Endothelial cell of umbilical vein (primary cell): ENCODE results near the gene BDP1. TPM values are rescaled to one million over a fixed set of nuclear protein-coding genes. Genes with fewer than 3 reads are reported as not detected.

ENCODE experiments used
- BruUV-seq: library from RNA; stranded (reverse); fragments of 400-500 nt; replicated peaks from 2 replicates; lab custom pipeline; 2021; lab: Mats Ljungman, UMichigan
- CTCF ChIA-PET: fragments of 300-600, 350-600 bp; sonication (Branson Sonifier 250); formaldehyde crosslinking; loops from one replicate; lab custom pipeline; 2021; ENCODE audit warnings: antibody characterized with exemption, inconsistent platforms; lab: Charles Lee
- POLR2A ChIA-PET: fragments of 300-600, 350-600 bp; sonication (Branson Sonifier 250); formaldehyde crosslinking; loops from one replicate; lab custom pipeline; 2021; ENCODE audit warnings: antibody characterized with exemption, inconsistent platforms; lab: Charles Lee
- DNase-seq: peaks from one replicate; pipeline ENCODE4 v3.0.0-alpha.2; 2011; ENCODE audit warnings: low read depth, low spot score
- FAIRE-seq: peaks from 2 replicates; lab custom pipeline; 2011; peaks lifted over from hg19 to GRCh38; lab: Jason Lieb, UNC
- H2AFZ ChIP-seq: 2 replicates; pipeline ENCODE4 v1.6.0; 2012; ENCODE audit warnings: low read depth, low read length, control low read depth, inconsistent platforms
- H3K27ac ChIP-seq: 2 replicates; pipeline ENCODE4 v1.5.1; 2011; ENCODE audit warnings: low read depth, mild to moderate bottlenecking, control low read depth, low read length, moderate library complexity; ENCODE audit not compliant: insufficient read depth
- H3K27me3 ChIP-seq, 2 experiments: 2 replicates each; pipeline versions ENCODE4 v1.6.0 to v1.6.1; 2011; ENCODE audit warnings: low read length in 2 of 2, mixed read lengths in 1 of 2; ENCODE audit not compliant: control insufficient read depth in 2 of 2, insufficient read depth in 2 of 2
- H3K36me3 ChIP-seq, 2 experiments: 2 replicates in 1 of 2; 3 replicates in 1 of 2; pipeline ENCODE4 v1.5.1; 2011; ENCODE audit warnings: low read length in 2 of 2, mild to moderate bottlenecking in 1 of 2, moderate library complexity in 1 of 2; ENCODE audit not compliant: control insufficient read depth in 2 of 2, insufficient read depth in 2 of 2; ENCODE audit errors: extremely low read depth in 1 of 2
- H3K4me1 ChIP-seq: 3 replicates; pipeline ENCODE4 v1.5.1; 2011; ENCODE audit warnings: mild to moderate bottlenecking, low read length; ENCODE audit not compliant: control insufficient read depth, insufficient read depth; ENCODE audit errors: extremely low read depth
- H3K4me2 ChIP-seq: 2 replicates; pipeline ENCODE4 v1.6.1; 2011; ENCODE audit warnings: low read length, control low read depth, mixed read lengths; ENCODE audit not compliant: insufficient read depth
- H3K4me3 ChIP-seq, 3 experiments: fragments of 200-600 bp in 1 of 3; sonication (generic), shearing (Covaris generic) in 1 of 3; replicated peaks in 1 of 3; 2 replicates each; pipeline ENCODE4 v1.5.1; 2011 to 2016; ENCODE audit warnings: control low read depth in 3 of 3, low read length in 3 of 3, mild to moderate bottlenecking in 2 of 3, inconsistent platforms in 1 of 3, low read depth in 1 of 3, moderate library complexity in 1 of 3; ENCODE audit not compliant: insufficient read depth in 1 of 3
- H3K79me2 ChIP-seq: 2 replicates; pipeline ENCODE4 v1.6.0; 2012; ENCODE audit warnings: low read length, inconsistent platforms; ENCODE audit not compliant: control insufficient read depth, insufficient read depth
- H3K9ac ChIP-seq: replicated peaks from 2 replicates; pipeline ENCODE3; 2011; ENCODE audit warnings: low read length, control low read depth; ENCODE audit not compliant: insufficient read depth; ENCODE audit errors: extremely low read depth
- H3K9me1 ChIP-seq: replicated peaks from 3 replicates; pipeline ENCODE4 v1.6.0; 2011; ENCODE audit warnings: mild to moderate bottlenecking, low read length; ENCODE audit not compliant: control insufficient read depth, insufficient read depth; ENCODE audit errors: extremely low read depth
- H3K9me3 ChIP-seq: replicated peaks from 2 replicates; pipeline ENCODE4 v1.5.1; 2012; ENCODE audit warnings: low read length, inconsistent platforms; ENCODE audit not compliant: control insufficient read depth, insufficient read depth
- H4K20me1 ChIP-seq: replicated peaks from 2 replicates; pipeline ENCODE3; 2011; ENCODE audit warnings: mild to moderate bottlenecking, low read length; ENCODE audit not compliant: control insufficient read depth, insufficient read depth; ENCODE audit errors: extremely low read depth
- EZH2 ChIP-seq: IDR thresholded peaks from 2 replicates; pipeline ENCODE4 v1.6.1; 2012; ENCODE audit warnings: borderline replicate concordance, low read depth, mild to moderate bottlenecking, moderate library complexity, low read length, inconsistent platforms; ENCODE audit not compliant: severe bottlenecking
- FOS ChIP-seq: IDR thresholded peaks from 2 replicates; pipeline ENCODE4 v1.6.1; 2011; ENCODE audit warnings: mild to moderate bottlenecking, low read length, moderate library complexity, borderline replicate concordance; ENCODE audit not compliant: insufficient read depth
- GATA2 ChIP-seq: IDR thresholded peaks from 2 replicates; pipeline ENCODE4 v1.7.0; 2011; ENCODE audit warnings: low read depth, mild to moderate bottlenecking, moderate library complexity, mixed read lengths, low read length; ENCODE audit not compliant: insufficient read length, insufficient read depth
- JUN ChIP-seq: IDR thresholded peaks from 2 replicates; pipeline ENCODE4 v1.6.1; 2011; ENCODE audit warnings: borderline replicate concordance, low read depth; ENCODE audit not compliant: insufficient read length, insufficient read depth
- MYC ChIP-seq: IDR thresholded peaks from one replicate; pipeline ENCODE4 v1.6.1; 2011; ENCODE audit warnings: mild to moderate bottlenecking, low read depth, low read length
- POLR2A ChIP-seq: IDR thresholded peaks from 2 replicates; pipeline ENCODE4 v1.6.1; 2012; ENCODE audit warnings: low read depth, mild to moderate bottlenecking, control low read depth, low read length
- POLR2AphosphoS5 ChIP-seq: IDR thresholded peaks from 2 replicates; pipeline ENCODE4 v1.6.1; 2012; ENCODE audit warnings: low read depth, mild to moderate bottlenecking, control low read depth, low read length, moderate library complexity; ENCODE audit not compliant: insufficient read depth
- dilution Hi-C: fragments of 300-500 bp; cut with MboI; formaldehyde crosslinking; loops from one replicate; pipeline ENCODE4 v1.15.0; 2019; ENCODE audit warnings: low sequenced_read_pairs; ENCODE audit not compliant: extremely low pct_ligation_motif_present
- intact Hi-C: fragments of 100-400 bp; cut with micrococcal nuclease; formaldehyde crosslinking; loops from one replicate; pipeline ENCODE4 v1.10.0; 2022
- polyA plus RNA-seq, 4 experiments: library from polyadenylated mRNA; depleted of rRNA in 3 of 4; stranded (reverse) in 3 of 4; unstranded in 1 of 4; fragments of >200 nt; gene quantifications; 2 replicates each; pipeline versions ENCODE4 v1.2.1 to v1.2.3, GENCODE V29; 2011 to 2012; ENCODE audit warnings: missing spikeins in 1 of 4
- total RNA-seq: library from RNA; stranded (reverse); gene quantifications from 2 replicates; pipeline ENCODE4 v1.2.3, GENCODE V29; 2021

Gene BDP1
- total and polyA plus RNA-seq, 2 donors (not counting 3 experiments of a cell fraction or from before 2014, with no cell fraction given): 4.5 to 27.5 TPM

GRCh38 chr5:71589903-71590302 lies 134.5 kb downstream of the BDP1 start:
- H3K4me3 ChIP-seq: no peak overlapping the region
- DNase-seq: no peak
- H4K20me1 ChIP-seq: no peaks in the 10 kb centered on the region
- ChIA-PET CTCF (interaction anchor here (4.4 kb wide), 1 partner anchor 11 kb away, joined by 31 read pairs; no protein-coding TSS in a partner anchor), POLR2A (no interaction called here)
- no peaks in the 10 kb centered on the region for H3K36me3 ChIP-seq
- no peaks in the 10 kb centered on the region for H3K9me1 ChIP-seq
- no peak overlapping the region for H3K4me2 ChIP-seq
- H2AFZ ChIP-seq: no peak overlapping the region
- no peaks in the 10 kb centered on the region for H3K27me3 ChIP-seq
- dilution Hi-C loops: no loop called here
- H3K4me1 ChIP-seq: peaks cover 3% of the 10 kb centered on the region
- H3K27ac ChIP-seq: no peak overlapping the region
- H3K79me2 ChIP-seq: peaks cover 2% of the 10 kb centered on the region
- no peaks in the 10 kb centered on the region for H3K9me3 ChIP-seq
- FAIRE-seq: no peak
- no TSS peak for BruUV-seq
- H3K9ac ChIP-seq: no peak overlapping the region
- intact Hi-C loops: loop anchor here (5.0 kb wide), 1 partner anchor 167 kb away; no protein-coding TSS in a partner anchor
- TF ChIP-seq JUN (no peak), EZH2 (no peak), MYC (no peak), FOS (no peak)

DNA sequence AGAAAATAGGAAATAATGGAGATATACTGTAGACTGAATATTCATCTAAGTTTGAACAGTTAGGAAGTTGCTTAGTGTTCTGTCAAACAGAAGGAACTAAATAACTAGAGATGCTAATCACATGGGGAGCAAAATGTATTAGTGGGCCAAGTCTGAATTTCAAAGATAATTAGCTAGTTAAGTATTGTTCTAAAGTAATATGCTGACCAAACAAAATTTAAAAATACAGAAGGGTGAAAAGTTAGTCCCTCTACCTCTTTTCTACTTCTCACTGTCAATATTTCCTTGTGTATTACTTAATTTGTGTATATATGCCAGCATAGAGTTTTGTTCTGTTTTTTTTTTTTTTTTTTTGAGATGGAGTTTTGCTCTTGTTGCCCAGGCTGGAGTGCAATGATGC lies 135.6 kb downstream of the BDP1 start:
- Histone ChIP-seq H3K9me1 (no peaks in the 10 kb centered on the region), H3K4me1 (peaks cover 3% of the 10 kb centered on the region), H3K9ac (no peak overlapping the region), H3K27ac (no peak overlapping the region), H3K4me2 (no peak overlapping the region), H4K20me1 (no peaks in the 10 kb centered on the region), H3K27me3 (no peaks in the 10 kb centered on the region), H3K79me2 (peaks cover 2% of the 10 kb centered on the region), H3K36me3 (no peaks in the 10 kb centered on the region), H2AFZ (no peak overlapping the region), H3K9me3 (no peaks in the 10 kb centered on the region), H3K4me3 (no peak overlapping the region)
- DNase-seq: no peak
- dilution Hi-C loops (no loop called here), intact Hi-C loops (no loop called here)
- TF ChIP-seq JUN: no peak
- TF ChIP-seq EZH2: no peak
- no peak for TF ChIP-seq MYC
- TF ChIP-seq POLR2A: no peak
- TF ChIP-seq GATA2: no peak
- TF ChIP-seq POLR2AphosphoS5: no peak
- BruUV-seq: no TSS peak
- ChIA-PET CTCF (interaction anchor here (4.4 kb wide), 1 partner anchor 10 kb away, joined by 31 read pairs; no protein-coding TSS in a partner anchor), POLR2A (no interaction called here)
- FAIRE-seq: no peak
